ENCODE results near the gene FAM107A. TPM values are rescaled to one million over a fixed set of nuclear protein-coding genes. Genes with fewer than 3 reads are reported as not detected.

FAM107A gene
- total RNA-seq, 2 donors from 2014 or later: 76.5 to 80.7 TPM

- H3K4me1 ChIP-seq: peaks cover 0 to 26% of the 10 kb centered on the region in 2 donors
- peaks cover 0 to 6% of the 10 kb centered on the region in 2 donors for H3K27me3 ChIP-seq
- H3K27ac ChIP-seq: peak overlapping the region; percentile 69 to 85
- peak; percentile 80 to 83 for TF ChIP-seq CTCF (IDR thresholded peaks at IDR 0.05)
- H3K9me3 ChIP-seq: no peaks in the 10 kb centered on the region
- peak overlapping the region; percentile 40 to 53 for H3K4me3 ChIP-seq
- peak; percentile 92 for DNase-seq (ENCODE audit: low spot score)
- no peaks in the 10 kb centered on the region for H3K36me3 ChIP-seq
These were observed 8.0 kb upstream of the FAM107A start for GRCh38 chr3:58585005-58585786.

GRCh38 chr3:58584690-58585004, 7.5 kb upstream of the FAM107A start:
- TF ChIP-seq CTCF (IDR thresholded peaks at IDR 0.05): no peak
- Histone ChIP-seq H3K4me1 (peaks cover 0 to 26% of the 10 kb centered on the region in 2 donors), H3K36me3 (no peaks in the 10 kb centered on the region), H3K9me3 (no peaks in the 10 kb centered on the region), H3K27ac (peak overlapping the region; percentile 69 to 85), H3K4me3 (peak overlapping the region; percentile 40 to 53), H3K27me3 (peaks cover 0 to 6% of the 10 kb centered on the region in 2 donors)
- DNase-seq (ENCODE audit: low spot score): no peak

- TF ChIP-seq CTCF (IDR thresholded peaks at IDR 0.05): no peak
- Histone ChIP-seq H3K27ac (no peak overlapping the region), H3K4me1 (peaks cover 0 to 30% of the 10 kb centered on the region in 2 donors), H3K27me3 (no peaks in the 10 kb centered on the region), H3K36me3 (no peaks in the 10 kb centered on the region), H3K9me3 (no peaks in the 10 kb centered on the region), H3K4me3 (no peak overlapping the region)
- no peak for DNase-seq (ENCODE audit: low spot score)
These were observed 4.3 kb upstream of the FAM107A start for GRCh38 chr3:58581328-58582091.

GRCh38 chr3:58580826-58581327, 3.7 kb upstream of the FAM107A start:
- Histone ChIP-seq H3K27ac (no peak overlapping the region), H3K27me3 (no peaks in the 10 kb centered on the region), H3K4me3 (no peak overlapping the region), H3K36me3 (no peaks in the 10 kb centered on the region), H3K4me1 (peaks cover 0 to 23% of the 10 kb centered on the region in 2 donors), H3K9me3 (no peaks in the 10 kb centered on the region)
- no peak for DNase-seq (ENCODE audit: low spot score)
- TF ChIP-seq CTCF (IDR thresholded peaks at IDR 0.05): no peak

GRCh38 chr3:58578873-58579272, 1.7 kb upstream of the FAM107A start:
- Histone ChIP-seq H3K27ac (peak overlapping the region; percentile 47 to 76), H3K9me3 (no peaks in the 10 kb centered on the region), H3K4me3 (no peak overlapping the region), H3K27me3 (no peaks in the 10 kb centered on the region), H3K4me1 (peaks cover 0 to 17% of the 10 kb centered on the region in 2 donors), H3K36me3 (no peaks in the 10 kb centered on the region)
- TF ChIP-seq CTCF (IDR thresholded peaks at IDR 0.05): no peak
- DNase-seq (ENCODE audit: low spot score): no peak

All from right atrium auricular region (tissue), 2 donors.